HPDE6-E6E7 (cell line): Measurements from ENCODE around the gene MAP1LC3A.

Source experiments
- DNase-seq: peaks from one replicate; pipeline ENCODE4 v3.0.0; 2011; ENCODE audit warnings: missing footprints; ENCODE audit errors: extremely low spot score

The MAP1LC3A gene

GRCh38 chr20:34549291-34549928 lies 9.1 kb upstream of the MAP1LC3A start:
- peak; percentile 76 for DNase-seq

- no peak for DNase-seq
Observed at GRCh38 chr20:34549929-34550305, 8.6 kb upstream of the MAP1LC3A start.

- DNase-seq = no peak
Observed at GRCh38 chr20:34552569-34552968, 5.9 kb upstream of the MAP1LC3A start.

- DNase-seq = no peak
Observed at GRCh38 chr20:34553366-34553867, 5.1 kb upstream of the MAP1LC3A start.

- DNase-seq = no peak
Observed at GRCh38 chr20:34557936-34558319, 590 bp upstream of the MAP1LC3A start.

- no peak for DNase-seq
Observed at GRCh38 chr20:34559311-34560140, 1.0 kb downstream of the MAP1LC3A start.

- no peak for DNase-seq
Observed at GRCh38 chr20:34560141-34560523, 1.6 kb downstream of the MAP1LC3A start.

- DNase-seq = no peak
Observed at GRCh38 chr20:34560614-34561013, 2.1 kb downstream of the MAP1LC3A start.

- no peak for DNase-seq
Observed at GRCh38 chr20:34561661-34562060, 3.1 kb downstream of the MAP1LC3A start.

- no peak for DNase-seq
Observed at GRCh38 chr20:34562641-34563040, 4.1 kb downstream of the MAP1LC3A start.

- no peak for DNase-seq
Observed at GRCh38 chr20:34564833-34565232, 6.3 kb downstream of the MAP1LC3A start.

- no peak for DNase-seq
Observed at GRCh38 chr20:34566978-34567891, 8.7 kb downstream of the MAP1LC3A start.

- no peak for DNase-seq
Observed at GRCh38 chr20:34567892-34568865, 9.7 kb downstream of the MAP1LC3A start.

- DNase-seq = no peak
Observed at GRCh38 chr20:34569598-34569997, 11.1 kb downstream of the MAP1LC3A start.

- no peak for DNase-seq
Observed at GRCh38 chr20:34570859-34571306, 12.4 kb downstream of the MAP1LC3A start.

- no peak for DNase-seq
Observed at GRCh38 chr20:34571753-34572152, 13.2 kb downstream of the MAP1LC3A start.

GRCh38 chr20:34573541-34574300 lies 15.2 kb downstream of the MAP1LC3A start:
- DNase-seq = no peak

- no peak for DNase-seq
Observed at GRCh38 chr20:34574426-34574825, 15.9 kb downstream of the MAP1LC3A start.

GRCh38 chr20:34574861-34575260 lies 16.3 kb downstream of the MAP1LC3A start:
- DNase-seq = no peak

GRCh38 chr20:34575271-34575670 lies 16.8 kb downstream of the MAP1LC3A start:
- no peak for DNase-seq
